HG02973 (cell line): ENCODE results near the gene LRRC4C.

Experiments
- ATAC-seq: cut with Tn5 transposase; IDR thresholded peaks from one replicate; pipeline ENCODE4 v1.9.1; 2021; ENCODE audit warnings: moderate library complexity; ENCODE audit not compliant: unreplicated experiment

The LRRC4C gene

DNA sequence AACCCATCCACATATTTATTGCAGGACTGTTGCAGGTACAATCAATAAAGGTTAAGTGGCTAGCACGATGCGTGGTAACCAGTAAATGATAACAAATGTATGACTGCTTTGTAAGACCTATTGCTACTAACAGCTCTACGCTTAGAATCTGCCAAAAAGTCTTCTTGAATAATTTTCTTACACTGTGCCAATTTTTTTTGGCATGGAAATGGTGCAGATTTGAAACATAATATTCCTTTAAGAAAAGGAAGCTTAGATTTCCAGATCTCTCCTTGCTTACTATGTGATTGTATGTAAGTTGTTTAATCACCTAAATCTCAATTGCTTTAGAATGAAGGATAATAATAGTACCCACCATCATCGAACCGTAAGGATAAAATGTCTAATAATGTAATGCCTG is 192.0 kb downstream of the LRRC4C start:
- no peak for ATAC-seq

DNA sequence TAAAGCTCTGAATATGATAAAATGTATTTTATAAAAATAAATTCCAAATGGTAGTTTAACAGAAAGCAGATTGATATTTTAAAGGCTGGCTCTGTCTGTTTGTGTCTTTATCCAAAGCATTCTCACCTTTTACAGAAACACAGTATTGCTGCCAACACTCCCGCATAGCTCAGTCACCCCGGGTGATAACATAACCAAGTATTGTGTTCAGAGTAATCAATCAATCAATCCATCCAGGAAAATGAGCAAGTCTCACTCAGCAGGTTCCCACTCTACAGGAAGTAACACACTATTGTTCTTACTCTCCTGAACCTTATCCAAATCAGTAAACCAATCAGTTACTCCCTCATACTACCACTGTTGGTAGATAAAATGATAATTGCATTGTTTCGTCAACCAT is 203.4 kb downstream of the LRRC4C start:
- no peak for ATAC-seq

DNA sequence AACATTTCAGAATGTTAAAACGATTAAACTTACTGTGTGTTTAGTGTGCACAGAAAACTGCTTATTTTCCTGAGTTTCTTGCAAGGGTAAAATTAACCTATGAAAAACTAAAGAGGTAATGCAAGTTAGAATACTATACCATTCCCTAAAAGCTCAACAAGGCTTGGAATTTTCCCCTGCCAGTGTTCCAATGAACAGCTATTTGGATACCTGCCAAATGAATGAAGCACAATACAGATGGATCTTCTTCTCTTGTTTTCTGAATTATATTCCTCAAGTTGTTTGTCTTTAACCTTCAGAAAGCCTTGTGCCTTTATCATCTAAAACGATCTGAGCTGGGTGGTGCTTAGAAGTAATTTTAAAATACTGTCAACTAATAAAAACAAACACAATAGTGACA is 204.5 kb downstream of the LRRC4C start:
- no peak for ATAC-seq

DNA sequence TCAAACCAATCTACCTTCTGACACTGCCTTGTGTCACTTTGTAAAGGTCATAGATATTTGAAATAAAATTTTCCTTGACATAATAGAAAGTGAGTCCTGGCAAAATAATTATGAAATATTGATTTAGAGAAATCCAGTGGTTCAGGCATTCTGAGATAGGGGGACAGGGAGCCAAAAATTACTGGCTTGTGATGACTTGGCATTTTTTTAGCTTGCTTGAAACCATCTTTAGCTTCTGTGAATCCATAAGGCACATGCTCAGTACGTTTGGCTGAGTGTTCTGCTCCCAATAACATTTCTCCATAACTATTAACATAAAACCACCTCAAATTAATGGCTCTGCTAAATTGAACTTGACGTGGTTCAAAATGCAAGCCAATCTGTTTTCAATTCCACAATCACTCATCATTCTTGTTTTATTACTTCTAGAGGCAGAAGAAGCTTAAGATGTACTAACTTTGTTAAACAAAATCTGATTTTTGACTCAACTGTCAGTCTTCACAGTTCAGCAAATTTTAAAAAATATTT is 209.0 kb downstream of the LRRC4C start:
- ATAC-seq: no peak

DNA sequence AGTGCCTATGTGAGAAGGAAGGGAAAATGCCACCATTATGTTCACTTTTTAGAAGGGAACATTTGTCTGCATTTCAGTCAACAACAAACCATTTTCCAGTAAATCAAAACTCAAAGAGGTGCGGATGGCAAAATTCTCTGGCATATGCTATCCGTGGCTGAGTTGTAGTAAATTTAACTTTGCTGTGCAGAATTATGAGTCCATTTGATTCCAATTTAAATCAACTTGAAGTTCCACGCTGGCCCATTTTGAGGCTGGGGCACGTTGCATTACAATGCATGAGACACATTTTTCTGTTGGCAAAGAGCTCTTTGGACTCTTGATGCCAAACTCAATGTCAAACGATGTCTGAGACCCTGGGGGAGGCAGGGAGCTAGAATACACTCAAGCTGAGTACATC is 211.8 kb downstream of the LRRC4C start:
- no peak for ATAC-seq

DNA sequence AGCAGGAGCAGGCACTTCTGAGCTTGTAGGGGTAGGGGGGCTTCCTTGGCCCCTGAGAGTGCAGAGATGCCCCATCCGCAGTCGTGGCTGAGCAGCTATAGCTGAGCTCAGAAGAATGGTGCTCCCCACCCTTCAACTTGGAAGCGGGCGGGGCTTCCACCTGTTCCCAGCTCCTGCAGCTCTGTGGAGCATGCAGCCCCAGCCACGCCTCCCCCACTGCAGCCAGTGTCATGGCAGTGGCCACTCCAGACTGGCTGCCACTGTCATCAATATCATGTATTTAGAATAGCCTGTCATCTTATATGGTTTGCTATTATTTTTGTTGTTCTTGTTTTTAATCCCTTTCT is 213.1 kb downstream of the LRRC4C start:
- no peak for ATAC-seq

DNA sequence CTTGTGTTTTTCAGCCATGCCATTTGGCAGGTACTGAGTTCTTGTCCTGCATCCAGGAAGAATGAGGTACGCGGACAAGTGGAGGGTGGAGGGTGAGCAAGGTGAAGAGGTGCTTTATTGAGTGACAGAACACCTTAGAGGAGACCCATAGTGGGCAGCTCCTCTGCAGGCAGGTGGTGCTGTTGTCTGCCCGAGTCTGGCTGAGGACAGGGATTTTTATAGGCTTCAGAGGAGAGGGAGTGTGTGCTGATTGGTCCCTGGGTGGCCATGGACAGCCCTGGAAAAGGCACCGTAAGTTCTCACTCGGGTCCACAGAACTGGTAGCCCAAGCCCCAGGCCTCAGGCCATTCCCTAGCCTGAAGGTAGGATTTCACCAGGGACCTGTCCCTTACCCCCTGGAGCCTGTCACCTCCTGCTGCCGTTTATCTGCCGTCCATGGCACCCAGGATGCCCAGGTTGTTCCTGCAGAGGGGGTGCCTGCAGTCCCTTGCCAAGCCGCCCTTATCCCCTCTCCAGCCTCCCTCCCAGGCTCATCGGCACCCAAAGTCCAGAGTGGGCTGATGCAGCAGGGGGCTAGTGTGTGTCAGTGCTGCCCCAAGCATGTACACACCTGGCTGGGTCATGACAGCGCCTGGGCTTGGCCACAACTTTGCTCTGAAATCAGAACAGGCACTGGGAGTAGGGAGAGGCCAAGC is 213.6 kb downstream of the LRRC4C start:
- ATAC-seq: no peak

DNA sequence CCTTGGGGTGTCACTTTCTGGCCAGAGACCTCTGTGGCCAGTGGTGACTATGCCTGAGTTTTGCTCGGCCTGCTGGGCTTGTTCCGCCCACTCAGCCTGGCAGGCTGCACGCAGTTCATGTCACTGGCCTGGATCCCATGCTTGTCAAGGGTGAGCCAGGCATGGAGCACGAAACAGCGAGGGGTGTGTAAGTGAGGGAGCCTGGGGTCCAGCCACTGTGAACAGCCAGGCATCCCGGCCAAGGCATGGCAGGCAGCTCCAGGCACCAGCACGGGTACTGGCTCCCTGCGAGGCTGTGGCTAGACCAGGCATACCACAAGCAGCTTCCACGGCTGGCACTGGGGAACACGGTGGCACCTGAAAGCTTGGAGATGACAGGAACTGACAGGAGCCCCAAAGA is 214.3 kb downstream of the LRRC4C start:
- no peak for ATAC-seq

DNA sequence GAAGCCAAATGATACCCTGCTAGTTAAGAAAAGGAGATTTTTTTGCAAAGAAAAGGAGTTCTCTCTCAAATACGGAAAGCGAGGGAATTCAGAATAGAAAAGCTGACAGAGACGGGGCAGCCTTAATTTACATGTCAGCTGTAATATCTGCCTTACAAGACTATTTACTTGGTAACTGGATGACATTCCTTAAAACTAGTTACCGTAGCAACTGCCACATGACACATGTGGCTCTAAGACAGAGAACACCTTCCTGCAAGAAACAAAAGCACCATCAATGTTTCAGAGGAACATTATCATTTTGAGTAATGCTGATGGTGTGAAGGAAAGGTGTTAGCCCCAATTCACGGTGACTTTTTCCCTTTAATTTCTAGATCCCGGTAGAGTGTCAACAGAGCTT is 222.1 kb downstream of the LRRC4C start:
- ATAC-seq: no peak

DNA sequence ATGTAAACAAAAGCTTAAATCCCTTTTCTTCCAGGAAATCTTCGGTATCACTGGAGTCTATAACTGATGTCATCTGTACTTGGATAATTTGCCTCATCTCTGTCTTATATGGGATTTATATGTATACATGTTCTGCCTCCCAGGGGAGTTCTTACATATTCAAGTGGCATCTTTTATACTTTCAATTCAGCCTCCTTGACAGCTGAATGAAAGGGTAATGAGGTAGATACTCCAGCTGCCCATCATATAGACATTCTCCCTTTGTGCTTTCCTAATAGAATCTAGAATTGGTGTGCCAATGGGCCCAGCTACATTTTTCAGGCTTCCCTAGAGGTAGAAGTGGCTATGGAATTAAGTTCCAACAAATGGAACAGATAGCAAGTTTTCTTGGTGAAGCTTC is 223.8 kb downstream of the LRRC4C start:
- ATAC-seq: no peak

DNA sequence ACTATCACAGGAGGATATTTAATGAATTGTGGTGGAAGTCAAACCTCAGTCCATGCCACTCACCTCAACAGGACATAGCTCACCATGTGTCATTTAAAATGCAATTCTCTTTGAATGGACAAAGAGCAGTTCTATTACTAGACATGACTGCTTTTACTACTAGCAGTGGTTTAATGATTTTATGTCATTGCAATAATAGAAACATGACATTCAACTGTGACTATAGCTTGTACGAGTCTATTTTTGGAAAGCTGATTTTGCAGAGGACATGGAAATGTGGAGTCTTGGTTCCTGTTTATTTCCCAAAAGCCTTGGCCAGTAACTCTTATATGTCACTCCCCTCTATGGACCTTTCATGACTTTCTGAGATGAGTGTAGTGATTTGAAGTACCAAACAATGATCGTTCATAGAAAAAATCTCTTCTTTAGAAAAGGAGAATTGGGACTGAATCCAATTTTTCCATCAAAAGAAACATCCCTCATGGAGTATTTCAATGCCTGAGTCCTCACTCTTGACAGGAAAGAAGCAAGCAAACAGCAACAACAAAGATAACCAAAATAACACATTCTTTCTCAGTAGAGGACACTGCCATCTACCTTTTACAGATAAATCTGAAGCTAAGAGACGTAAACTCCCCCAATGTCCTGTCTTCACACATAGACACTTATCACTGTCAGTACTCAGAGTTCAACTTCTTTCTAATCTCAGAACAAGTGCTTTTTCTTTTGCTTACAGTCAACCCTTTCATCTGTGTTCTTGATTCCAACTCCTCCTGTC is 233.4 kb downstream of the LRRC4C start:
- no peak for ATAC-seq

DNA sequence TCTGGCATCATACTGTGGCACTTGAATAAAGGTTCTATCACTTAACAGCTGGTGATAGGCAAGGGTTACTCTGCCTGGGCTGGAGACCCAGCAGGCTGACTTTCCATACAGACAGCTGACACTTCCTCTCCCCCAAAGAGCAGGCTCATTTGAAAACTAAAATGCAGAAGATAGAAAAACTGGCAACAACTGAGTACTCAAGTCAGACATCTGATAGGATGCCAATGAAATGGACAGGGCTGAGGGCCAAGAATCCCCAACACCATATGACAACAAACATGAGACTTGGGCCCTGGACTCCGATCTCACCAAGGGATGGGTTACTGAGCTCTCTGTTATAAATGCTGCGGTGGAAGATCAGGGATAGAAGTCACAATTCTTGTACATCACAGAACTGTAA is 237.2 kb downstream of the LRRC4C start:
- ATAC-seq: no peak

DNA sequence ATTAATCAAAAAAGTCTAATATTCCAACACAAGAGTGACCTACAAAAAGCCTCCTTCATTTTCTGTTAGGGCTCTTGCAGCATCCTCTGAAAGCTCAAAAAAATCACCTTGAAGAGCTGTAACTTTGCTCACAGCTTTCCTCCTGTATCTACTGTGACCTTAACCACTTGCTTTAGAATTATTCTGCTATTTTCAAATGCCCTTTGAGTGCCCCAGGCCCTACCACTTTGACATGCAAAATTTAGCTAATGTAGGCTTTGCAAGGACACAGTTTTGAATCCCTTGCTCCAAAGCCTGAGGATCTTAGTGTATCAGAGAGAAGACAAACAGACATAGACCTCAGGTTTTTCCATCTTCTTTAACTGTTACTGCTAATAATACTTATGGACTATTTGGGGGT is 253.1 kb downstream of the LRRC4C start:
- ATAC-seq: no peak

DNA sequence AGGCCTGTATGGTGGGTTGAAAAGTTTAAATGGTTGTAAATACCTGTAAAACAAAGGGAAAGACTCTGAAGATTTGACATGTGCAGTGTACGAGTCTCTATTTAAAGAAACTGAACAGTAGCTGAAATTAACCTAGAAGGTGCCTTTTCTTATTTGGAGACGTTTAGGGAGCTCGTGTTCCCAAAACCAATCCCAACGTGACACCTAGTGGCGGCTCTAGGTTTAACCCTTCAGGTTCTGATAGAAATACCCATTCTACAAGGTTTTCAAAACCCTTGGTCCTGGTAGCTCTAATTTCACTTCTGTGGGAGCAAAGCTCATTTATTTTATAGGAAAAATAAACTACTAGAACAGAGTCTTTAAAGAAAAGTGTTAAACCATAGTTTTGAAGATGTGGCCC is 258.3 kb downstream of the LRRC4C start:
- no peak for ATAC-seq

DNA sequence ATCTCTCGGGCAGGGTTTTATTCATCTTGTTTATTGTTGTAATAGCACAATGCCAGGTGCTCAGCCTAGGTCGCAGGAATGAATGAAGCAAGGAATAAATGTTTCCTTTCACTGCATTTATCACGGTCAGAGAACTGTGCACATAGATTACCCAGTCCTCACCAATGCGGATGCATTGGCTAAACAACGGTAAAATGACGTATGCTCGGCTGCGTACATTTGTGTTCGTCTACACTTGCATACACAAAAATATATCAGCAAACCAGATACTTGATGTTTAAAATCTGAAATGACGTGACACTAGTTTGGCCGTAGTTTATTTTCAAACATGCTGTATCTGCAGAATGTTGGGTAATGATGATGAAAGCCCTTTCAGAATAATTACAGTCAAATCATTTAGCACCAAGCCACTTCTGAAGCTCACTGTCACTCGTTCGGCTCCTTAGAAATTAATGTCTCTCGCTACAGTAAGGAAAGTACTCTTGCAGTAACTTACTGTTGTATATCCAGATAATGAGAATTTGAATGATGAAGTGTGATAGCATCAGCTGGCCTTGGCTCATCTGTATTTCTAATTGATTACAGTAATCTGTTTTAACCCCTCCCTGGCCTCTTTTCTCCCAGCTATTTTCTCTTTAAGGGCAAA is 268.9 kb downstream of the LRRC4C start:
- no peak for ATAC-seq

DNA sequence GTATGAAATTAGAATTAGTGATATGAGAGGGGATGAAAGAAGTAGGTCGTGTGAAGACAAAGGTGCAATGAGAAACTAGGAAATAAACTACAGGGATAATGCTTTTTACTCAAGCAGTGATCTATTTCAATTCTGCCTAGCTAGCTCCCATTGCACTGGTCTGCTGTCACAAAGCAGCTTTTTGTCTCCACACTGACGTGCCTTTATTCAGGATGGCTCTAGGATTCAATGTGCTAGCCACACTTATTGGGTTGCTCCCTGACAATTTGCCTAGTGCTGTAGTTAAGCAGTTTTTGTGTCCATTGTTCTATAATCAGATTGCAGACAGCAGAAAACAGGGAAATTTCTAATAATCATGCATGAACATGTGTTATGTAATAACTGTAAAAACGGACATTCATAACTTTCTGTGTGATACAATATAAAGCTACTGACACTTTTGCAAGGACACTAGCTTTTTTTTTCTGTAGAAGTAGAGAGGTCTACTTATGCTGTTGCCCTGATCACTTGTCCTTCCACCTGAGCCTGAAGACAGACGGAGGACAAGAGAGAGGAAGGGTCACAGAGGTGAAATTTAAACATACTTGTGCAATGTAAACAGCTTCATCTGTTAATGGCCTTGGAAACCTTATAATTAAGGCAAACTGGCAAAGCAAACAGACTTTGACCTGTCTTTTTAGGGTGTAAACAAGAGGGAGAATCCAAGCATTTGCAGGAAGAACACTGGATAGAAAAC is 269.6 kb downstream of the LRRC4C start:
- no peak for ATAC-seq

DNA sequence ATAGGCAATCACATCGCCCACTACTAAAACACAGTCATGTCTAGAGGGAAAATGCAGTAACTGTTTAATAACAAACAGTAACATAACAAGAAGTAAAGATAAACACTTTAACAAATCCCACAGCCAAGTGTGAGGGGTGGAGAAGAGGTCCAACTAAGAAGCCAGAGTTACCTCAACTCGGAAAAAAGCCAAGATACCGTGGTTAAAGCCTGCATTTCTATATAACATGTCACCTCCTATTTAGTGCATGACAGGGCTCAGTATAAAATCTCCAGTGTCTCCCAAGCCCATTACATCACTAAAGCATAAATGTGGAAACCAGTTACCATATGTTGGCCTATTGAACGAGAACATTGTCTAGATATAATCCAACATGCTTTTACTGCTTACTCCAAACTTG is 281.7 kb downstream of the LRRC4C start:
- ATAC-seq: no peak

DNA sequence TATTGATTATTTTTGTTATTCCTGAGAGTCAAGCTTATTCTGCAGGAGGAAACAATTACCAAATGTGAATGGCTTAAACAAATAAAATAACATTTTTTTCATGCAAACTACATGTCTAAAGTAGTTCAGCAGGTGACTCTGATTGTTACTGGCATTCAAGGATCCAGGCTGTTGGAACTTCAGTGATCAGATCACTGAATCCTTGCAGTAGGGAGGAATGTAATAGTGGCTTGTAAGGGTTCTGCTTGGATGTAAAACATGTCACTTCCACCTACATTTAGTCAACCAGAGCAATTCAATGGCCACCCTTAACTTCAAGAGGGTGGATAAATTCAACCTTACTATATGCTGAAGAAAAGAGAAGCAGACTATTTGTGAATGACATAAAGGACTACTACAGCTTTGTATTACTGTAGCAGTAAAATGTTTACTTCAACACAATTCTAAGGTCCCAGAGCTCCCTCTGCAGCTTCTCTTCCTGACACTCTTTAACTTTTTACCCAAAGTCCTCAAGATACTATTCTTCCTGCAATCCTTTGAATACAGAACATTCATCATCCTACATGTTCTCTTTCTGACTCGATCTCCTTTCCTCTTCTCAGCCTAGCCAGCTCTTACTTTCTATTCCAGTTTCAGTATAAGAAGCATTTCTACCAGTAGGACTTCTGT is 284.0 kb downstream of the LRRC4C start:
- no peak for ATAC-seq

DNA sequence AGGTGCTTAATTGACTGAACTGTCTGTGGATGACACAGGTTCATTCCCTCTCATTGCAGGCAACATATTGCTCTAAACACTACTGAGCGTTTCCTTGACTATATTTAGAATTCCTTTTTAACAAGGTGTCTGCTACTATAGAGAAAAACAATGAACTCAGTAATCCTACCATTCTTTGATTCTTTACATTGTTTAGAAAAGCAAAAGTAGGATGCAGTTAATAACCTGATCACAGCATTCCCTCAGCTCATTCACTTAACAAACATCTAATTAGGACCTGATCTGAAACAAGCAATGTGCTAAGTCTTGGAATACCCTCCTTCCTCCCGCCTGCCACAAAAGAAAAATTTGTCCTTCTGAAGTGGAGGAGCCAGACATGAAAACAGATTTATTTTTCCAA is 313.1 kb downstream of the LRRC4C start:
- ATAC-seq: no peak

DNA sequence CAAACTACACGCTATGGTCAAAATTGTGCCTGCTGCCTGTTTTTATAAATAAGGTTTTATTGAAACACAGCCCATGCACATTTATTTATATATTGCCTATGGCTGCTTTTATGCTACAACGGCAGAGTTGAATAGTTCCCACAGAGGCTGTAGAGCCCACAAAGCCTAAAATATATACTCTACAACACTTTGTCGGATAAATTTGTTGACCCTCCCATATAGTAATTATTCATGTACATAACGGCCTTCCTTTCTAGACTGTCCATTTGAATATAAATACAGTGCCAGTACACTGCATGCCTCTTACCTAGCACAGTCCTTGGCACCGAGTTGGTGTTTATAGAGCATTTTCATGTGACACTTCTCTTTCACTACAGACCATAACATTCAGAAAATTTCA is 314.0 kb downstream of the LRRC4C start:
- ATAC-seq: no peak

DNA sequence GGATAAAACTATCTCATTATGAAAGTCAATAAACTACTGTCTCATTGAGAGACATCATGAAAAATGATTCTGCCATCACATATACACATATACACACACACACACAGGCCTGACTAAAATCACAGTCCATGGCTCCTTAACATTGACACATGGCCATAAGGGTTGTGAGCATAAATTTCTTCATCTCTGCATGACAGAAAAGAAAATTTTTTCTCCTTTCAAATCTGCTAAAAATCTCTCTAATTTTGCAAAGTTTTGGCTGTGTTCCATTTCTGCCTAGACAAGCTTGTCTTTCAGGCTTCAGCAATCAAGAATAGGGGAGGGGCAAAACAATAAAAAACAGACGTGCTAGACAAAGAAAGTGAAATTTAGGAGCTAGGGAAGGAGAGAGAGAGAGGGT is 324.5 kb downstream of the LRRC4C start:
- ATAC-seq: no peak
